PFSK-1 (cell line): ENCODE data around the gene SFN.

Experiments
- FOXP2 ChIP-seq: optimal IDR thresholded peaks from 2 replicates; pipeline ENCODE3; 2011; ENCODE audit warnings: borderline replicate concordance, control low read depth, inconsistent platforms; ENCODE audit not compliant: insufficient read depth; ENCODE audit errors: extremely low read length, extremely low read depth
- POLR2AphosphoS5 ChIP-seq: IDR thresholded peaks from 2 replicates; pipeline ENCODE4 v1.6.1; 2012; ENCODE audit warnings: low read depth, mild to moderate bottlenecking, control low read depth, low read length, moderate library complexity
- SIN3A ChIP-seq: IDR thresholded peaks from 2 replicates; pipeline ENCODE4 v1.6.1; 2012; ENCODE audit warnings: mild to moderate bottlenecking, low read length, moderate library complexity, borderline replicate concordance; ENCODE audit not compliant: insufficient read depth
- TAF1 ChIP-seq: IDR thresholded peaks from 2 replicates; pipeline ENCODE4 v1.6.1; 2012; ENCODE audit warnings: low read length, control low read depth, borderline replicate concordance; ENCODE audit not compliant: insufficient read depth
- TF ChIP-seq, protein P1 (sequence below), 2 experiments: IDR thresholded peaks; 2 replicates each; pipeline versions ENCODE4 v1.6.1 to v1.8.0; 2011 to 2012; ENCODE audit warnings: low read depth in 2 of 2, low read length in 2 of 2, control low read depth in 1 of 2, inconsistent platforms in 1 of 2, mild to moderate bottlenecking in 1 of 2, moderate library complexity in 1 of 2; ENCODE audit not compliant: insufficient read depth in 1 of 2

- TF ChIP-seq, protein P1, sequence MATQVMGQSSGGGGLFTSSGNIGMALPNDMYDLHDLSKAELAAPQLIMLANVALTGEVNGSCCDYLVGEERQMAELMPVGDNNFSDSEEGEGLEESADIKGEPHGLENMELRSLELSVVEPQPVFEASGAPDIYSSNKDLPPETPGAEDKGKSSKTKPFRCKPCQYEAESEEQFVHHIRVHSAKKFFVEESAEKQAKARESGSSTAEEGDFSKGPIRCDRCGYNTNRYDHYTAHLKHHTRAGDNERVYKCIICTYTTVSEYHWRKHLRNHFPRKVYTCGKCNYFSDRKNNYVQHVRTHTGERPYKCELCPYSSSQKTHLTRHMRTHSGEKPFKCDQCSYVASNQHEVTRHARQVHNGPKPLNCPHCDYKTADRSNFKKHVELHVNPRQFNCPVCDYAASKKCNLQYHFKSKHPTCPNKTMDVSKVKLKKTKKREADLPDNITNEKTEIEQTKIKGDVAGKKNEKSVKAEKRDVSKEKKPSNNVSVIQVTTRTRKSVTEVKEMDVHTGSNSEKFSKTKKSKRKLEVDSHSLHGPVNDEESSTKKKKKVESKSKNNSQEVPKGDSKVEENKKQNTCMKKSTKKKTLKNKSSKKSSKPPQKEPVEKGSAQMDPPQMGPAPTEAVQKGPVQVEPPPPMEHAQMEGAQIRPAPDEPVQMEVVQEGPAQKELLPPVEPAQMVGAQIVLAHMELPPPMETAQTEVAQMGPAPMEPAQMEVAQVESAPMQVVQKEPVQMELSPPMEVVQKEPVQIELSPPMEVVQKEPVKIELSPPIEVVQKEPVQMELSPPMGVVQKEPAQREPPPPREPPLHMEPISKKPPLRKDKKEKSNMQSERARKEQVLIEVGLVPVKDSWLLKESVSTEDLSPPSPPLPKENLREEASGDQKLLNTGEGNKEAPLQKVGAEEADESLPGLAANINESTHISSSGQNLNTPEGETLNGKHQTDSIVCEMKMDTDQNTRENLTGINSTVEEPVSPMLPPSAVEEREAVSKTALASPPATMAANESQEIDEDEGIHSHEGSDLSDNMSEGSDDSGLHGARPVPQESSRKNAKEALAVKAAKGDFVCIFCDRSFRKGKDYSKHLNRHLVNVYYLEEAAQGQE (IDR thresholded peaks at IDR 0.05; ENCODE audit: insufficient read depth in 1 of 2, low read depth in 2 of 2, low read length in 2 of 2), result no peak
- TF ChIP-seq FOXP2 (no peak), POLR2AphosphoS5 (no peak), TAF1 (no peak), SIN3A (no peak)
Observed at GRCh38 chr1:26877326-26877725, 14.4 kb downstream of the SFN start.
